Left ventricle myocardium inferior (tissue), 1 donor: ENCODE measurements around the gene PCDHGA2. TPM values are rescaled to one million over a fixed set of nuclear protein-coding genes. Genes with fewer than 3 reads are reported as not detected.

Experiments used
- DNase-seq: peaks from one replicate; pipeline ENCODE4 v3.0.0-alpha.2; 2020
- H3K27ac ChIP-seq: fragments of 200-600 bp; replicated peaks from 2 replicates; pipeline ENCODE4 v1.8.0; 2021
- H3K27me3 ChIP-seq: fragments of 200-600 bp; 2 replicates; pipeline ENCODE4 v1.8.0; 2021; ENCODE audit warnings: low read depth
- H3K36me3 ChIP-seq: fragments of 200-600 bp; 2 replicates; pipeline ENCODE4 v1.8.0; 2021
- H3K4me1 ChIP-seq: fragments of 200-600 bp; 2 replicates; pipeline ENCODE4 v1.8.0; 2021
- H3K4me3 ChIP-seq: fragments of 200-600 bp; 2 replicates; pipeline ENCODE4 v1.8.0; 2021; ENCODE audit warnings: mild to moderate bottlenecking, moderate library complexity
- H3K9me3 ChIP-seq: fragments of 200-600 bp; replicated peaks from 2 replicates; pipeline ENCODE4 v1.8.0; 2021
- intact Hi-C: fragments of 100-400 bp; cut with micrococcal nuclease; formaldehyde crosslinking; loops from one replicate; pipeline ENCODE4 v1.11.0; 2022
- total RNA-seq: library from RNA; stranded (reverse); fragmentation: NEBNext Ultra II Directional; extraction: Animal tissue kit (Norgen Biotek cat#: 25700); gene quantifications from one replicate; pipeline ENCODE4 v1.2.1, GENCODE V29; 2021
- TF ChIP-seq, protein P1 (sequence below): fragments of 200-600 bp; IDR thresholded peaks from 2 replicates; pipeline ENCODE4 v1.8.0; 2021; ENCODE audit warnings: antibody characterized with exemption, mild to moderate bottlenecking, borderline replicate concordance
- donor health status: DM: no; HTN: yes; CAD: no; lungs with severe emphysema.

Gene PCDHGA2
- total RNA-seq, 1 donor from 2014 or later, result 7.8 TPM

DNA sequence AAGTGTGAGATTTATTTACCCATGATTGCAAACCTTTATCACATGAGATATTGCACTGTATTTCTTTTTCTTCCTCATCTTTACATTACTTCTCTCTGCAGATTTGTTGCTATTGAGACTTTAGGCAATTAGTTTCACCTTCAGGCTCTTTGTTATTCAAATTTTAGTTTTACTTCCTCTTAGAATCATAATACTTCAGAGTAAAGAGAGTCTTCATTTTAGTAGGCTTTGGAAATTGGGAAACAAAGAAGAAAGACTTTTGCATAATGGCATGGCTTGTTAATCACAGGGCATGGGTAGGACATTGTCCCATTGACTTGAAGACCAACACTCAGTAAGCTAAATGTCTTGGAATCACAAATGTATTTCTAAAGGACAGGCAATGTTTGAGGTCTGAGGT, 24.2 kb downstream of the PCDHGA2 start:
- no peak overlapping the region for H3K4me3 ChIP-seq
- peaks cover 99% of the 10 kb centered on the region for H3K9me3 ChIP-seq

DNA sequence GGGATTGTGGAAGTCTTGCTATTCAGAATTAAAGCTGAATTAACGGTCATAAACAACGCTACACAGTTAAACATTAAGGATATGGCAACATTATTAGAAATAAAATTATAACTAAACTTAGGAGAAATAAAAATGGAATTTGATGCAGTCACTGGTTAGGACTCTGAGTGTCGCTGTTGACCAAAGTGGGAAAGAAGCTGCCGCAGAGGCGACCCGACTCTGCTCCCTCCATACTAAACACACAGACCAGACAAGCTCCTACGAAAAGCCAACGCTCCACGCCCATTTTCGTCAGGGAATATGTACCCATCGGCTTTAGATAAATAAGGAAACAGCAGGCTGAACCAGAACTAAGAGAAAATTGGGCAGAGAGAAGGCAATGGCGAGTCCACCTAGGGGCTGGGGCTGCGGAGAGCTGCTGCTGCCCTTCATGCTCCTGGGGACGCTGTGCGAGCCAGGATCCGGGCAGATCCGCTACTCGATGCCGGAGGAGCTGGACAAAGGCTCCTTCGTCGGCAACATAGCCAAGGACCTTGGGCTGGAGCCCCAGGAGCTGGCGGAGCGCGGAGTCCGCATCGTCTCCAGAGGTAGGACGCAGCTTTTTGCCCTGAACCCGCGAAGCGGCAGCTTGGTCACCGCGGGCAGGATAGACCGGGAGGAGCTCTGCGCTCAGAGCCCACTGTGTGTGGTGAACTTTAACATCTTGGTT, 25.5 kb downstream of the PCDHGA2 start, which contains the start of gene PCDHGA5:
Gene PCDHGA5, plus strand, starts transcription at position 211 of the 709 bp plus-strand sequence. Its CDS starts 169 bp downstream, at position 380.
- Histone ChIP-seq H3K4me1 (peaks cover 42% of the 10 kb centered on the region), H3K36me3 (peaks cover 30% of the 10 kb centered on the region), H3K4me3 (peak within 1 kb of the TSS; percentile 47), H3K27me3 (no peaks in the 10 kb centered on the region), H3K9me3 (peaks cover 98% of the 10 kb centered on the region), H3K27ac (peak within 1 kb of the TSS; percentile 45)
- no peak for DNase-seq
- TF ChIP-seq, protein P1, sequence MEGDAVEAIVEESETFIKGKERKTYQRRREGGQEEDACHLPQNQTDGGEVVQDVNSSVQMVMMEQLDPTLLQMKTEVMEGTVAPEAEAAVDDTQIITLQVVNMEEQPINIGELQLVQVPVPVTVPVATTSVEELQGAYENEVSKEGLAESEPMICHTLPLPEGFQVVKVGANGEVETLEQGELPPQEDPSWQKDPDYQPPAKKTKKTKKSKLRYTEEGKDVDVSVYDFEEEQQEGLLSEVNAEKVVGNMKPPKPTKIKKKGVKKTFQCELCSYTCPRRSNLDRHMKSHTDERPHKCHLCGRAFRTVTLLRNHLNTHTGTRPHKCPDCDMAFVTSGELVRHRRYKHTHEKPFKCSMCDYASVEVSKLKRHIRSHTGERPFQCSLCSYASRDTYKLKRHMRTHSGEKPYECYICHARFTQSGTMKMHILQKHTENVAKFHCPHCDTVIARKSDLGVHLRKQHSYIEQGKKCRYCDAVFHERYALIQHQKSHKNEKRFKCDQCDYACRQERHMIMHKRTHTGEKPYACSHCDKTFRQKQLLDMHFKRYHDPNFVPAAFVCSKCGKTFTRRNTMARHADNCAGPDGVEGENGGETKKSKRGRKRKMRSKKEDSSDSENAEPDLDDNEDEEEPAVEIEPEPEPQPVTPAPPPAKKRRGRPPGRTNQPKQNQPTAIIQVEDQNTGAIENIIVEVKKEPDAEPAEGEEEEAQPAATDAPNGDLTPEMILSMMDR, result peak; percentile 51
- intact Hi-C loops, result no loop called here

More for the DNA sequence above, 24.2 kb downstream of the PCDHGA2 start:
- Histone ChIP-seq H3K4me1 (peaks cover 37% of the 10 kb centered on the region), H3K27me3 (no peaks in the 10 kb centered on the region), H3K27ac (no peak overlapping the region), H3K36me3 (peaks cover 30% of the 10 kb centered on the region)
- no peak for DNase-seq
- TF ChIP-seq, protein P1, result no peak
- intact Hi-C loops, result no loop called here

DNA sequence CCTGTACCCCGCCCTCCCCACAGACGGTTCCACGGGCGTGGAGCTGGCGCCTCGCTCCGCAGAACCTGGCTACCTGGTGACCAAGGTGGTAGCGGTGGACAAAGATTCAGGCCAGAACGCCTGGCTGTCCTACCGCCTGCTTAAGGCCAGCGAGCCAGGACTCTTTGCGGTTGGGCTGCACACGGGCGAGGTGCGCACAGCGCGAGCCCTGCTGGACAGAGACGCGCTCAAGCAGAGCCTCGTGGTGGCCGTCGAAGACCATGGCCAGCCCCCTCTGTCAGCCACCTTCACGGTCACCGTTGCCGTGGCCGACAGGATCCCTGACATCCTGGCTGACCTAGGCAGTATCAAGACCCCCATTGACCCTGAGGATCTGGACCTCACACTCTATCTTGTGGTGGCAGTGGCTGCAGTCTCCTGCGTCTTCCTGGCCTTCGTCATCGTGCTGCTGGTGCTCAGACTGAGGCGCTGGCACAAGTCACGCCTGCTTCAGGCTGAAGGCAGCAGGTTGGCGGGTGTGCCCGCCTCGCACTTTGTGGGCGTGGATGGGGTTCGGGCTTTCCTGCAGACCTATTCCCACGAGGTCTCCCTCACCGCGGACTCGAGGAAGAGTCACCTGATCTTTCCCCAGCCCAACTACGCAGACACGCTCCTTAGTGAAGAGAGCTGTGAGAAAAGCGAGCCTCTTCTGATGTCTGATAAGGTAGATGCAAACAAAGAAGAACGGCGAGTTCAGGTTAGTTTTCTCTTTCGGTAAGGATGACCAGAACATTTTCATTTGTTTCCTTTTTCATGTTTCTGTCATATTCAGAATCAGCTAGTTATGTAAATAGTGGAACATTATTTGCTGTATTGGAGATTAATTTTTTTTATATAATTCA, 27.7 kb downstream of the PCDHGA2 start:
- Histone ChIP-seq H3K9me3 (peaks cover 98% of the 10 kb centered on the region), H3K36me3 (peaks cover 30% of the 10 kb centered on the region), H3K4me3 (no peak overlapping the region), H3K4me1 (peaks cover 43% of the 10 kb centered on the region), H3K27ac (no peak overlapping the region), H3K27me3 (no peaks in the 10 kb centered on the region)
- TF ChIP-seq, protein P1, result no peak
- intact Hi-C loops, result no loop called here
- DNase-seq, result no peak

DNA sequence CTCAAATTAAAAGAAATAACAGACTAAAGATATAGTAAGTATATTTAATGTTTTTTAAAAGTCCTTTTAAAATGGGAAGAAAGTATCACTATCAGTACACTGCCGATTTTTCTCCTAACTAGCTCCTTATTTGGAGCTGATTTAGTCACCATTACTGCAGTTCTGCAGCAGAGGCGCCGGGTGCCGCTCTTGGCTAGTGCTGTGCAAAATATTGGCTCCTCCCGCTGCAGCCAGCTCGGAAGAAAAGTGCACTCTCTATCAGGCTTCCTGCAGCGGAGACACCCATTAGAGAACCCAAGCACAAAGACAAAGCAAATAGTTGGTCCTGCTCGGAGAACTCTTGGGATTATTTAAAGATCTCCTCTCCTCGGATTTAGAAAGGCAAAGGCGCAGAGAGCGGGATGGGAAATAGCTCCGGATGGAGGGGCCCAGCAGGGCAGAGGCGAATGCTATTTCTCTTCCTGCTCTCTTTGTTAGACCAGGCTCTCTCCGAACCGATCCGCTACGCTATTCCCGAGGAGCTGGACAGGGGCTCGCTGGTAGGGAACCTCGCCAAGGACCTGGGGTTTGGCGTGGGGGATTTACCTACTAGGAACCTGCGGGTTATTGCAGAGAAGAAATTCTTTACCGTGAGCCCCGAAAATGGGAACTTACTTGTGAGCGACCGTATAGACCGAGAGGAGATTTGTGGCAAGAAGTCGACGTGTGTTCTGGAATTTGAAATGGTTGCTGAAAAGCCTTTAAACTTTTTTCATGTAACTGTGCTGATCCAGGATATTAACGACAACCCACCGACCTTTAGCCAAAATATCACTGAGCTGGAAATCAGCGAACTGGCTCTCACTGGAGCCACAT, 31.7 kb downstream of the PCDHGA2 start, which contains the start of gene PCDHGB3:
Gene PCDHGB3, plus strand, starts transcription at position 249 of the 855 bp plus-strand sequence. Its CDS starts 153 bp downstream, at position 402.
- peaks cover 39% of the 10 kb centered on the region for H3K36me3 ChIP-seq
- peak within 1 kb of the TSS; percentile 66 for H3K27ac ChIP-seq
- no peaks in the 10 kb centered on the region for H3K27me3 ChIP-seq
- TF ChIP-seq, protein P1, result peak; percentile 64
- peak; percentile 56 for DNase-seq
- peaks cover 59% of the 10 kb centered on the region for H3K4me1 ChIP-seq
- intact Hi-C loops, result no loop called here
- H3K4me3 ChIP-seq, result peak within 1 kb of the TSS; percentile 57
- peaks cover 99% of the 10 kb centered on the region for H3K9me3 ChIP-seq
